NCI-H187 (cell line): Measurements from ENCODE around the gene SCN5A.

Experiments
- DNase-seq, 2 experiments: peaks; one replicate each; lab custom pipeline; 2025; lab: John Stamatoyannopoulos, UW

The SCN5A gene

GRCh38 chr3:38560996-38561717 is 88.3 kb downstream of the SCN5A start:
- DNase-seq: no peak

- DNase-seq: no peak
Observed at GRCh38 chr3:38560284-38560683, 89.2 kb downstream of the SCN5A start.

- DNase-seq: no peak
Observed at GRCh38 chr3:38558864-38559263, 90.6 kb downstream of the SCN5A start.

GRCh38 chr3:38556640-38557358 is 92.7 kb downstream of the SCN5A start:
- no peak for DNase-seq

GRCh38 chr3:38555926-38556325 is 93.6 kb downstream of the SCN5A start:
- no peak for DNase-seq

DNA sequence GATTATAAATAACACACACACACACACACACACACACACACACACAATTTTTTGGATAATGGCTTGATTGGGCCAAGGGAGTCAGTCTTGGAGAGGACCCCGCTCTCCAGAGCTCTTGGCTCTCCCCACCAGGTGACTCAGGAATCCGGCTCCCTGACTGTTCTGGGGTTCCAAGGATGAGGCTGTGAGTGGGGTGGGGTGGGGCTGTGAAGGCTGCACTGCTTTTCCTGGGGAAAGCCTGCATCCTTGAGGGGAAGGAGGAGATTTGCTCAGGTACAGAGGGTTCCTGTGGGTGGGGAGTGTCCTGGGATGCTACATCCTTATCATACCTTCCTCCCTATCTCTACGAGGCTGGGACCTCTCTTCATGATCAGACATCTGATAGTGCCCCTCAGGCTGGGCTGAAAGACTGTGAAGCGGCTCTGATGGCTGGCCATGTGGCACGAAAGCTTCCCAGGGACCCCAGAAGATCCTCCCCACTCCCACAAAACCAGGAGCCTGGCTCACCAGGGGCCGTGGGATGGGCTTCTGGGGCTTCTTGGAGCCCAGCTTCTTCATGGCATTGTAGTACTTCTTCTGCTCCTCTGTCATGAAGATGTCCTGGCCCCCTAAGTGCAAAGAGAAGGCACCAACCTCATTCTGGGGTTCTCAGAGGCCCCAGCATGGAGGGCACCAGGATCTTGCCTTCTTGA is 94.2 kb downstream of the SCN5A start:
- no peak for DNase-seq

- DNase-seq: no peak
Observed at GRCh38 chr3:38554127-38554827, 95.2 kb downstream of the SCN5A start.

DNA sequence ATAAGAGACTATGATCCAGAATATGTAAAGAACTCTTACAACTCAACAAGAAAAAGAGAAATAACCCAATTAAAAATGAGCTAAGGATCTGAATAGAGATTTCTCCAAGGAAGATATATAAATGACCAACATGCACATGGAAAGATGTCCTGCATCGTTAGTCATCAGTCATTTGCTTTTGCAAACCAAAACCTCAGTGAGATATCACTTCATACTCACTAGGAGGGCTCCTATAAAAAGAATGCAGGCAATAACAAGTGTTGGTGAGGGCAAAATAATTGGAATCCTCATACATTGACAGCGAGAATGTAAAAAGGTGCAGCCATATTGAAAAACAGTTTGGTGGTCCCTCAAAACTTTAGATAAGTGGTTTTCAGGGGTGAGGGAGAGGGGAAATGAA is 96.4 kb downstream of the SCN5A start:
- DNase-seq: no peak

GRCh38 chr3:38552364-38552763 is 97.1 kb downstream of the SCN5A start:
- DNase-seq: no peak

DNA sequence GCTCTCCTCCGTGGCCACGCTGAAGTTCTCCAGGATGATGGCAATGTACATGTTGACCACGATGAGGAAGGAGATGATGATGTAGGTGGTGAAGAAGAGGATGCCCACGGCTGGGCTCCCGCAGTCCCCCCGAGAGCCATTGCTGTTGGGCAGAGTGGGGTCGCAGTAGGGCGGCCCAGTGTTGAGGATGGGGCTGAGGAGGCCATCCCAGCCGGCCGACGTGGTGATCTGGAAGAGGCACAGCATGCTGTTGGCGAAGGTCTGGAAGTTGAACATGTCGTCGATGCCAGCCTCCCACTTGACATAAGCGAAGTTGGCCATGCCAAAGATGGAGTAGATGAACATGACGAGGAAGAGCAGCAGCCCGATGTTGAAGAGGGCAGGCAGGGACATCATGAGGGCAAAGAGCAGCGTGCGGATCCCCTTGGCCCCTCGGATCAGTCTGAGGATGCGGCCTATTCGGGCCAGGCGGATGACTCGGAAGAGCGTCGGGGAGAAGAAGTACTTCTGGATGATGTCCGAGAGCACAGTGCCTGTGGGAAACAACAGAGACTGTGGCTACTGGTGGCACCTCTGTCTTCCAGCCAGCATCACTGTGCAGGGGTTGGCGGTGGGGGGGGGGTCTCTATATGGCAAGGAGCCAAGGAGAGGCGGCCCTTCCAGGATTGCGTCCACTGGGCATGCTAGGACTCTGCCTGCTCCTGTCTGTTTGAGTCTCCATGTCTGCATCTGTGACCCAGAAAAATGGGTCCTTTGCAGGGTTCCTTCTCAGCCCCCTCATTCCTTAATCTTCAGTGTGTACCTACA is 98.3 kb downstream of the SCN5A start:
- no peak for DNase-seq

- DNase-seq: no peak
Observed at GRCh38 chr3:38549957-38550840, 99.3 kb downstream of the SCN5A start.

DNA sequence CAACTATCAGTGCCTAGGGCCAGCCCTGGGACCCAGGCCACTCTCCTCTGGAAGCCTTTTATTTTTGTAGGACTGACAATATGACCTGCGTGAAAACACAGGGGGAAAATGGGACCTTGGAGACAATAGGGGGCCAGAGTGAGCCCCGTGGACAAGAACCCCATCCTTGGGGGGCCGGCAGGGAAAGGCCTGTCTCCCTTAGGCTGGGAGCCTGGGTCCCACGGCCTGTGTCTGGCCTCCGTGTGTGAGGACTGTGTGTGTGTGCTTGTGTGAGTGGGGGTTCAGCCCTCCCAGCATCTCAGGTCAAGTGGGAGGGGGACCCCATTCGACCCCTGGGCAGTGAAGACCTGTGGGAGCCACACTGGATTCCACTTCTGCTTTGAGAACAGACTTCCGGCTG is 100.0 kb downstream of the SCN5A start:
- DNase-seq: no peak

- no peak for DNase-seq
Observed at GRCh38 chr3:38549082-38549481, 100.4 kb downstream of the SCN5A start.

- no peak for DNase-seq
Observed at GRCh38 chr3:38548154-38548931, 101.1 kb downstream of the SCN5A start.

- no peak for DNase-seq
Observed at GRCh38 chr3:38545983-38546382, 103.5 kb downstream of the SCN5A start.

GRCh38 chr3:38545550-38545949 is 103.9 kb downstream of the SCN5A start:
- no peak for DNase-seq

- no peak for DNase-seq
Observed at GRCh38 chr3:38544926-38545325, 104.6 kb downstream of the SCN5A start.

GRCh38 chr3:38543586-38543985 is 105.9 kb downstream of the SCN5A start:
- no peak for DNase-seq

GRCh38 chr3:38542401-38543298 is 106.8 kb downstream of the SCN5A start:
- DNase-seq: no peak
